CD4-positive, alpha-beta T cell treated with Interferon alpha-2 for 1 hour (primary cell): Measurements from ENCODE around the gene GRIK4.
"Not testable (repeated sequence)": the region's sequence is repeated elsewhere in the genome, so short reads cannot be mapped to it uniquely, and the experiment has no call there.

Experiments used
- DNase-seq, 2 donors: peaks; one replicate each; pipeline ENCODE4 v3.0.0-alpha.2; 2020 to 2022

Gene GRIK4

GRCh38 chr11:120511116-120511819 is at the start of gene GRIK4:
Gene GRIK4, plus strand, starts transcription at chr11:120511748. Its CDS starts 148,571 bp downstream, at chr11:120660319.
- peak; percentile 60 to 65 for DNase-seq

DNA sequence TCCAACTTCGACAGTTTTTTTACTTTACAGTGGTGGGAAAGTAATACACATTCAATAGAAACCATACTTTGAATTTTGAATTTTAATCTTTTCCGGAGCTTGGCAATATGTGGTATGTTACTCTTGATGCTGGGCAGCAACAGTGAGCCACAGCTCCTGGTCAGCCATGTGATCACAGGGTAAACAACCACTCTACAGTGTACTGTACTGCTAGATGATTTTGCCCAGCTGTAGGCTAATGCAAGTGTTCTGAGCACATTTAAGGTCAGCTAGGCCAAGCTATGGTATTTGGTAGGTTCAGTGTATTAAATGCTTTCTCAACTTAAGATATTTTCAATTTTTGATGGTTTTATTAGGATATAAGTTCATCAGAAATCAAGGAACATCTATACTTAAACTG is 48.7 kb upstream of the GRIK4 start:
- DNase-seq = no peak

GRCh38 chr11:120465921-120466534 is 45.5 kb upstream of the GRIK4 start:
- DNase-seq = no peak

- no peak for DNase-seq
These were observed 43.9 kb upstream of the GRIK4 start for GRCh38 chr11:120467627-120468026.

DNA sequence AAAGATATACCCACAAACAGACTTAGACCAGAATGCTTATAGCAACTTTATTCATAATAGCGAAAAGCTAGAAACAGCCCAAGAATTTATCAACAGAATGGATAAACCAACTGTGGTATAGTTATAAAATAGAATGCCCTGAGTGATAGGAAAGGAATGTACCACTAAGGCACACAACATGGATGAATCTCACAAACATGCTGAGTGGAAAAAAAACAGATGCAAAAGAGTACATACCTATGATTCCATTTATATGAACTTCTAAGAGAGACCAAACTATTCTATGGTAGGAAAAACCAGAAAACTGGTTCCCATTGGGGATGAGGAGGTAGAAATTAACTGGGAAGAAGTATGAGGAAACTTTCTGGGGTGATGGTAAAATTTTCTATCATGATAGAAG is 40.4 kb upstream of the GRIK4 start:
- DNase-seq = no peak

- DNase-seq = no peak
These were observed 39.6 kb upstream of the GRIK4 start for GRCh38 chr11:120471994-120472393.

DNA sequence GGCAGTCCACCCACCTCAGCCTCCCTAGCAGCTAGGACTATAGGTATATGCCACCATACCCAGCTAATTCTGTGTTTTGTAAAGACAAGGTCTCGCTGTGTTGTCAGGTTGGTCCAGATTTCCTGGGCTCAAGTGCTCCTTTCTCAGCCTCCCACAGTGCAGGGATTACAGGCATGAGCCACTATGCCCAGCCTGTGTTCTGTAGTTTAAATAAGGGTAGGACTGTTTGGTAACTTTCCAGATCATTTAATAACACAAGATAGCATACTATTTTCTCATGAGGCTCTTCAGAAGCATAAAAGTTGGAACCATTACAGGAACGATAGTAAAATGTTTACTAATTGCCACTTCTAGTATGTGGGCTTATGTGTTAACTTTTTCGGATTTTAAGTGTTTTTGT is 38.0 kb upstream of the GRIK4 start:
- DNase-seq = no peak

GRCh38 chr11:120482149-120482548 is 29.4 kb upstream of the GRIK4 start:
- DNase-seq = no peak

- DNase-seq = no peak
These were observed 26.8 kb upstream of the GRIK4 start for GRCh38 chr11:120484722-120485121.

DNA sequence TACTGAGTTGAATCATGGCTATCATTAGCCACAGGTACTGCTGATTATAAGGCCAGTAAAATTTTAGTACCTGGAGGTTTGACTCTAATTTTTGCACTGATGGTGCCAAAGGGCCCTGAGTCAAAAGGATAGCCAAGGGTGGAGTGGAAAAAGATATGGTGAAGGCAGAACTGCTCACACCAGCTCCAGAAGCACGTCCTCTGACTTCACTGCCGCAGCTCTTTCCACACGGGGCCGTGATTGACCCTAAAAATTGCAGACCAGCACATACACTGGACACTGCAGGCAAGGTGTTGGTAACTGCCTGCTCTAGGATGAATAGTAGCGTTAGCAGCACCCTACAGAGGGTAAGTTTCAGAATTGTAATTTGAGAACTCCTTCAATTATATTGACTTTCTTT is 25.4 kb upstream of the GRIK4 start:
- no peak for DNase-seq

DNA sequence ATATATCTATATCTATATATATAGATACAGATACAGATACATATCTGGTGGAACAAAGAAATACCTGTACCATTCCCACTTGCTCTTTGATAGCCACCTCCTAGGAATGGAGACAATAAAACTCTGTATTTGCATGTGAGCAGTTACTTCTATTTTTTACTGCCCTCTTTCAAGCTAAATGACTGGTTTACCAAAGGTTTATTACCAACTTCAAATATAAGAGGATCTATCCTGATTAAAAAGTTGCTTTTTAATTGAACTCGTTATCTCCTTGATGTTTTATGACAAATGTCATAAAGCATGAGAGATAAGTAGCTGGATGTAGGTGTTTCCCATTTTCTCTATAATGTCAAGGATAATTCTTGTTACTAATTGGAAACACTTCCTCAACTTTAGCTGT is 21.7 kb upstream of the GRIK4 start:
- DNase-seq = no peak

- no peak for DNase-seq
These were observed 19.1 kb upstream of the GRIK4 start for GRCh38 chr11:120492486-120492885.

GRCh38 chr11:120494595-120494994 is 17.0 kb upstream of the GRIK4 start:
- DNase-seq = no peak

GRCh38 chr11:120499088-120499487 is 12.5 kb upstream of the GRIK4 start:
- no peak for DNase-seq

GRCh38 chr11:120499859-120500258 is 11.7 kb upstream of the GRIK4 start:
- DNase-seq = no peak

DNA sequence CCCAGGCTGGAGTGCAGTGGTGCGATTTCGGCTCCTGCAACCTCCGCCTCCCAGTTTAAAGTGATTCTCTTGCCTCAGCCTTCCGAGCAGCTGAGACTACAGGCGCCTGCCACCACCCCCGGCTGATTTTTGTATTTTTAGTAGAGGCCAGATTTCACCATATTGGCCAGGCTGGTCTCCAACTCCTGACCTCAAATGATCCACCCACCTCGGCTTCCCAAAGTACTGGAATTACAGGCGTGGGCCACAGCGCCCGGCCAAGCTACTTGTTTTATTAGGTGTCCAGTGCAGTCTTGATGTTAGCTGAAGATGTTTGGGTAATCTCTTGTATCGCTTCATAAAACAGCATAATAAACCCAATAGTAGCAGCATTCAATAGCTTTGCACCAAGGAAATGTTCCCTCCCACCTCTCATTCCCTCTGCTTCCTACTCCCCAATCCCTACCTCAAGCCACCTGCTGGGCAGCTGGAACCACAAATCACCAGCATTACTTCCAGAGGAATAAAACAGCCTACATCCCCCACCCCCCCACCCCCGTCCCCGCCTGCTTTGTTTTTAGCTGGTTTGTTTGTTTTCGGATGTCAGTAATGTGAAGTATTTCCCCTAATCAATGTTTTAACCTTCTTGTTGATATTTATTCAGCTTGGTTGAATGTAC is 11.0 kb upstream of the GRIK4 start:
- no peak for DNase-seq

- no peak for DNase-seq
These were observed 10.1 kb upstream of the GRIK4 start for GRCh38 chr11:120501440-120501839.

DNA sequence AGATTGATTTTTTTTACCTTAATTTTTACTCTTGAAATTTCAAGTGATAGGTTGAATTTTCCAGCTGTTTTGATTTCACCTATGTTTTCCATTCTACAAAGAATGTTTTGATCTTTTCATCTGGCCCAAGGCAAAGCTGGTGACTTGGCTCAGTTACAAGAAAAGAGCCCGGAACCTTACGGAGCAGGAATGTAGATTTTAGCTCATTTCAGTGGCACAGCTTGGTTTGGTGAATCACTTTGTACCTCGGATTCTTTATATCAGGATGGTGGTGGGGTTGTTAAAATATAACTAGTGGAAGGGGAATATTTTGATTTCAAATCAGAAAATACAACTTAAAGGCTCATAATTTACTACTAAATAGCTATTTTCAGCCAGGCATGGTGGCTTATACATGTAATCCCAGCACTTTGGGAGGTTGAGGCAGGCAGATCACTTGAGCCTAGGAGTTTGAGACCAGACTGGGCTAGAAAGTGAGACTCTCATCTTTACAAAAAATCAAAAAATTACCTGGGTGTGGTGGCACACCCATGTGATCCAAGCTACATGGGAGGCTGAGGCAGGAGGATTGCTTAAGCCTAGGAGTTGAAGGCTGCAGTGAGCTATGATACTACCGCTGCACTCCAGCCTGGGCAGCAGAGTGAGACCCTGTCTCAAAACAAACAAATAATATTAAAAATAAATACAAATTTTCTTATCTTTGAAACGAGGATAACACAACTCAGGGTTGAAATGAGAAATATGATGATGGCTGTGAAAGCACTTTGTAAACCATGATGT is 9.4 kb upstream of the GRIK4 start:
- no peak for DNase-seq

DNA sequence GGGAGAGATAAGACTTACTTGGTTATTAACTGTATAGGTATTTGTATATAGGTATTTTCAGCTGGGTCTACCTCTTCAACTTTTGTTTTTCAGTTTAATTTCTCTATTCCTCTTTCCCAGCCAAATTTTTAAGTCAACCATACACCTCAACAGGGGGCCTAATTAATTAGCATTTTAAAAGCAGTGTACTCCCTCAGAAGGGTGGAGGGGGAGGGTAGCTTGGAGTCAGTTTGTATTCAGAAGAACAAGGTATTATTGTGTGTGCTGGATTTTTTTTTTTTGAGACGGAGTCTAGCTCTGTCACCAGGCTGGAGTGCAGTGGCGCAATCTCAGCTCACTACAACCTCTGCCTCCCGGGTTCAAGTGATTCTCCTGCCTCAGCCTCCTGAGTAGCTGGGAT is 8.0 kb upstream of the GRIK4 start:
- DNase-seq = not testable (repeated sequence)

GRCh38 chr11:120505801-120506425 is 5.6 kb upstream of the GRIK4 start:
- no peak for DNase-seq

- no peak for DNase-seq
These were observed 2.0 kb upstream of the GRIK4 start for GRCh38 chr11:120509346-120510053.

GRCh38 chr11:120510406-120511115 is 987 bp upstream of the GRIK4 start:
- no peak for DNase-seq
